ENCODE results near the gene FAM217A. TPM values are rescaled to one million over a fixed set of nuclear protein-coding genes. Genes with fewer than 3 reads are reported as not detected.

Gene FAM217A
- total and polyA plus RNA-seq, 9 of the 15 experiments (the other 6 are each of a cell fraction or from before 2014, with no cell fraction given) = not detected

DNA sequence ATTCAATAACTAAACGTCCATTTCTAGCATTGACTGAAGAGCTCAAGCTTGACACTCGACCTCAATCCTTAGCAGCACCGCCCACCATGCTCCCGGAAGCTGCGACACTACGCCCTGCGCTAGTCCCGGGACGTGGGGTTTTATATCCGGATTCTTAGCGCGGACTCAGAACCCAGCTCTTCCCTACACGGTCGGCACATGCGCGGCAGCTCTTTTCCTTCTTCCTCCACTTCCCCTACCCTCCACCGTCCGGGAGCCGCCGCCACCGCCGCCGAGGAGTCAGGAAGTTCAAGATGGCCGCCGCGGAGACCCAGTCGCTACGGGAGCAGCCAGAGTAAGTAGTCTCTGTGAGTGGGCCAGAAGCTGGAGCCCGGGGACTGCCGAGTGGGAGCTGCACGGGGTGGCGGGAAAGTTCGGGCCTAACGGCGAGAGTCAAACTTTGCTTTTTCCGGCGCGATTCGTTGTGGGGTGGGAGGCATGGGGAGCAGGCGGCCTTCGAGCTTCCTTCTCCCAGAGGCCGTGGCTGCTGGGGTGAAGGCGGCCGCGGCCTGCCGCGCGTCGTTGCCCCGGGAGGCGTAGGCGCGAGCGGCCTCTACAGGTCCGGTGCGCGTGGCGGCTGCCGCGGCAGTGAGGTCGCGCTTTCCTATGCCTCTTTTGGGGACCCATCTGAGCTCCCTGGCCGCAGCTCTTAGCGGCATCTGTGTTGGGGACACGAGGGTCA, 57.6 kb downstream of the FAM217A start (continued):
- no peak for TF ChIP-seq STAT5B (CRISPR knock-in tag; IDR thresholded peaks at IDR 0.05)
- TF ChIP-seq POLR2G (IDR thresholded peaks at IDR 0.05; ENCODE audit: low read depth, low read length) = peak; percentile 99
- peak; percentile 94 for TF ChIP-seq HNRNPLL (IDR thresholded peaks at IDR 0.05; ENCODE audit: low read depth, low read length, poor library complexity, severe bottlenecking)
- 0 out of 4 replicates have a peak, but pooled peaks of 1 of the 2 experiments have one; percentile 8 for TF ChIP-seq ARNT (IDR thresholded peaks at IDR 0.05)
- TF ChIP-seq, protein P1, sequence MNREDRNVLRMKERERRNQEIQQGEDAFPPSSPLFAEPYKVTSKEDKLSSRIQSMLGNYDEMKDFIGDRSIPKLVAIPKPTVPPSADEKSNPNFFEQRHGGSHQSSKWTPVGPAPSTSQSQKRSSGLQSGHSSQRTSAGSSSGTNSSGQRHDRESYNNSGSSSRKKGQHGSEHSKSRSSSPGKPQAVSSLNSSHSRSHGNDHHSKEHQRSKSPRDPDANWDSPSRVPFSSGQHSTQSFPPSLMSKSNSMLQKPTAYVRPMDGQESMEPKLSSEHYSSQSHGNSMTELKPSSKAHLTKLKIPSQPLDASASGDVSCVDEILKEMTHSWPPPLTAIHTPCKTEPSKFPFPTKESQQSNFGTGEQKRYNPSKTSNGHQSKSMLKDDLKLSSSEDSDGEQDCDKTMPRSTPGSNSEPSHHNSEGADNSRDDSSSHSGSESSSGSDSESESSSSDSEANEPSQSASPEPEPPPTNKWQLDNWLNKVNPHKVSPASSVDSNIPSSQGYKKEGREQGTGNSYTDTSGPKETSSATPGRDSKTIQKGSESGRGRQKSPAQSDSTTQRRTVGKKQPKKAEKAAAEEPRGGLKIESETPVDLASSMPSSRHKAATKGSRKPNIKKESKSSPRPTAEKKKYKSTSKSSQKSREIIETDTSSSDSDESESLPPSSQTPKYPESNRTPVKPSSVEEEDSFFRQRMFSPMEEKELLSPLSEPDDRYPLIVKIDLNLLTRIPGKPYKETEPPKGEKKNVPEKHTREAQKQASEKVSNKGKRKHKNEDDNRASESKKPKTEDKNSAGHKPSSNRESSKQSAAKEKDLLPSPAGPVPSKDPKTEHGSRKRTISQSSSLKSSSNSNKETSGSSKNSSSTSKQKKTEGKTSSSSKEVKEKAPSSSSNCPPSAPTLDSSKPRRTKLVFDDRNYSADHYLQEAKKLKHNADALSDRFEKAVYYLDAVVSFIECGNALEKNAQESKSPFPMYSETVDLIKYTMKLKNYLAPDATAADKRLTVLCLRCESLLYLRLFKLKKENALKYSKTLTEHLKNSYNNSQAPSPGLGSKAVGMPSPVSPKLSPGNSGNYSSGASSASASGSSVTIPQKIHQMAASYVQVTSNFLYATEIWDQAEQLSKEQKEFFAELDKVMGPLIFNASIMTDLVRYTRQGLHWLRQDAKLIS (CRISPR knock-in tag; IDR thresholded peaks at IDR 0.05) = peak; percentile 96
- peak; percentile 67 for TF ChIP-seq ATF7 (IDR thresholded peaks at IDR 0.05)
- TF ChIP-seq SMAD1 (IDR thresholded peaks at IDR 0.05; ENCODE audit: low read depth, low read length, partially characterized antibody) = peak; percentile 35
- peak; percentile 98 for TF ChIP-seq ZSCAN29 (IDR thresholded peaks at IDR 0.05)
- TF ChIP-seq MCM7 (IDR thresholded peaks at IDR 0.05) = no peak
- no peak for TF ChIP-seq GABPB2 (CRISPR knock-in tag; conservative IDR thresholded peaks at IDR 0.05)
- TF ChIP-seq ZNF263 (CRISPR knock-in tag; IDR thresholded peaks at IDR 0.05; ENCODE audit: borderline replicate concordance) = peak; percentile 28; the same call in 1 of the 2 replicates
- no peak for TF ChIP-seq CHCHD3 (CRISPR knock-in tag; IDR thresholded peaks at IDR 0.05)
- 0 out of 2 replicates have a peak, but pooled peaks have one; percentile 10 for TF ChIP-seq SOX6 (IDR thresholded peaks at IDR 0.05)
- no peak for TF ChIP-seq LEF1 (IDR thresholded peaks at IDR 0.05)
- peak; percentile 21; the same call in 1 of the 2 replicates for TF ChIP-seq MEF2D (tag; conservative IDR thresholded peaks at IDR 0.05; ENCODE audit: low read depth)
- TF ChIP-seq, protein P2, sequence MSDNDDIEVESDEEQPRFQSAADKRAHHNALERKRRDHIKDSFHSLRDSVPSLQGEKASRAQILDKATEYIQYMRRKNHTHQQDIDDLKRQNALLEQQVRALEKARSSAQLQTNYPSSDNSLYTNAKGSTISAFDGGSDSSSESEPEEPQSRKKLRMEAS (CRISPR knock-in tag; IDR thresholded peaks at IDR 0.05) = peak; percentile 79; the same call in 1 of the 2 replicates
- TF ChIP-seq JUND (IDR thresholded peaks at IDR 0.05; ENCODE audit: borderline replicate concordance, low read depth, low read length) = 0 out of 2 replicates have a peak, but pooled peaks have one; percentile 52
- peak; percentile 58; the same call in 1 of the 3 replicates for TF ChIP-seq JUND (tag; IDR thresholded peaks at IDR 0.05; ENCODE audit: borderline replicate concordance, low read depth, low read length)
- peak; percentile 44; the same call in 1 of the 2 replicates for TF ChIP-seq C11orf30 (IDR thresholded peaks at IDR 0.05; ENCODE audit: low read depth)
- TF ChIP-seq ATF1 (CRISPR knock-in tag; IDR thresholded peaks at IDR 0.05) = no peak
- peak; percentile 83 for TF ChIP-seq ATF1 (tag; IDR thresholded peaks at IDR 0.05)
- TF ChIP-seq ZNF347 (CRISPR knock-in tag; IDR thresholded peaks at IDR 0.05; ENCODE audit: low read depth) = no peak
- peak; percentile 97; the same call in 1 of the 2 replicates for TF ChIP-seq RBM14 (IDR thresholded peaks at IDR 0.05; ENCODE audit: borderline replicate concordance, insufficient read depth, low read depth, low read length)
- TF ChIP-seq SMC3 (conservative IDR thresholded peaks at IDR 0.05; ENCODE audit: insufficient read depth, low read depth, low read length) = no peak
- TF ChIP-seq EP400 (IDR thresholded peaks at IDR 0.05) = peak; percentile 94
- no peak for TF ChIP-seq EWSR1 (IDR thresholded peaks at IDR 0.05; ENCODE audit: borderline replicate concordance, low read depth, partially characterized antibody)
- peak; percentile 90 for TF ChIP-seq PCBP1 (IDR thresholded peaks at IDR 0.05; ENCODE audit: low read depth, low read length, poor library complexity, severe bottlenecking)
